KOPT-K1 (cell line): ENCODE data around the gene CCL5.

Experiments
- H3K27ac ChIP-seq: fragments of 200-600 bp; sonication (generic); 2 replicates; pipeline ENCODE4 v1.5.1; 2016; ENCODE audit warnings: antibody characterized with exemption, mild to moderate bottlenecking, low read depth, low read length; ENCODE audit not compliant: poor library complexity, severe bottlenecking
- H3K36me3 ChIP-seq: fragments of 200-600 bp; sonication (generic); 2 replicates; pipeline ENCODE4 v1.5.1; 2017; ENCODE audit warnings: antibody characterized with exemption, mild to moderate bottlenecking, low read length, moderate library complexity; ENCODE audit not compliant: insufficient read depth
- H3K9me3 ChIP-seq: fragments of 200-600 bp; sonication (generic); 2 replicates; pipeline ENCODE4 v1.5.1; 2017; ENCODE audit warnings: antibody characterized with exemption, low read length, mild to moderate bottlenecking; ENCODE audit not compliant: insufficient read depth, poor library complexity, severe bottlenecking

CCL5 gene

DNA sequence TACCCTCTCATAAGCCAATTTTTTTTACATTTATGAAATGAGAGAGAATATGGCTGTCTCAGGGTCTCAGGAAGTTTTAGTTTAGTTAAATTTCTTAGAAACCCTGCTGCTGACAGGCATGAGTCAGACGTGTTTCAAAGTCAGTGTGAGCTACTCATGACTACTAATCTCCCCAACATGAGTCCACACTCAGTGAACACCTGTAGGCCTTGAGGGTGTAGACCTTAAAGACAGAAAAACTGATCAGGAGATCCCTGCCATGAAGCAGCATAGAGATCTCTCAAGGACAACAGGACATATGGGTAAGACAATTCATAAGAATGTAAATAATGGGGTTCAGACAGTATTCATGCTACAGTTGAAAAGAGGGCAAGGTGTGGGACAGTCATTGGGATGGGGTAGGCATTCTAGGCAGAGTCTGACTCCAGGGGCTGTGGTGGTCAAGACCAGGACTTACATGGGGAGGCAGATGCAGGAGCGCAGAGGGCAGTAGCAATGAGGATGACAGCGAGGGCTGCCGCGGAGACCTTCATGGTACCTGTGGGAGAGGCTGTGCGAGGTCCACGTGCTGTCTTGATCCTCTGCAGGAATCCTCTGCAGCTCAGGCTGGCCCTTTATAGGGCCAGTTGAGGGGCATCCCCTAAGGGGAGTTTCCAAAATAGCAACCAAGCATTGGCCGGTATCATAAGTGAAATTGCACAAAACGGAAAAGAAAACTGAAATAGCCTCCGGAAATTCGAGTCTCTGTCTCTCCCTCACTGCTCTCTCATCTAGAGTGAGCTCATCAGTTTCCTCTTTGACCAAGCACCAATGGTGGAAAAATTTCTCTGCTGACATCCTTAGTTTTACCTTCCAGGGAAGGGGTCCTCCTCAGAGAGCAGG is at the start of gene CCL5:
Gene CCL5, minus strand, starts transcription at position 588 of the 882 bp plus-strand sequence.
- Histone ChIP-seq H3K27ac (no peak within 1 kb of the TSS), H3K36me3 (no peaks in the 10 kb centered on the region), H3K9me3 (no peaks in the 10 kb centered on the region)

DNA sequence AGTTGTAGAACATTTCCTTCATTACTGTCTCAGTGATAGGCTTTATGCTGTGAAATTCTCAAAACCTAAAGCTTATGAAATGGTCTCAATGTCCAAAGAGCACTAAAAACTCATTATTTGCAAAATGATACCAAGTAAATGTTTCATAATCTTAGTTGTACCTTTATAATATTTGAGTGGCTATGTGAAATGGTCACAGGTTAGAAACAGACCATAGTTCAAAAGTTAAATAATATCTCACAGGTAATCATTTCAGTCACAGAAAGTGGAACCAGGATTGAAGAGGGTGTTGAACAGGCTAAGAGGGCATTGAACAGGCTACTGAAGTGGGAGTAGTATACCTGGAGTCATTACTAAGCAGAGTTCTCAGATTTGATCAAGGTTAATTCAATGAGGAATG is 47.6 kb upstream of the CCL5 start:
- H3K36me3 ChIP-seq = peaks cover 16% of the 10 kb centered on the region

DNA sequence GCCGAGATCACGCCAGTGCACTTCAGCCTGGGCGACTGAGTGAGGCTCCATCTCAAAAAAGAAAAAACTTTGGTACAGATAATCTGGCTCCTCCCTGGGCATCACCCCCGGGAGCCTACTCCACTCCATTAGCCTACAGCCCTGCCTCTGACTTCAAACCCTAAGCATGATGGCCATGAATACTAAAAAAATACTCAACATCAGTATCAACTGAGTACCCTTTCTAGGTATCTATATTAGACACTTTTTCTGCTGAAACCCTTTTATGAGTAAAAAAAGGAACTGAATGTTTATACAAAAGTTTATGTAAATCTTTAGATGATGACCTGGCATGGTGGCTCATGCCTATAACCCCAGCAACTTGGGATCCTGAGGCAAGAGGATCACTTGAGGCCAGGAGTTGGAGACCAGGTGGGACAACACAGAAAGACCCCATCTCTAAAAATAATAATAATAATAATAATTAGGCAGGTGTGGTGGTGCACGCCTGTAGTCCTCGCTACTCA is 43.5 kb upstream of the CCL5 start:
- Histone ChIP-seq H3K36me3 (peaks cover 22% of the 10 kb centered on the region), H3K27ac (no peak overlapping the region), H3K9me3 (no peaks in the 10 kb centered on the region)

More for the DNA sequence above, 47.6 kb upstream of the CCL5 start:
- no peak overlapping the region for H3K27ac ChIP-seq
- H3K9me3 ChIP-seq = no peaks in the 10 kb centered on the region

DNA sequence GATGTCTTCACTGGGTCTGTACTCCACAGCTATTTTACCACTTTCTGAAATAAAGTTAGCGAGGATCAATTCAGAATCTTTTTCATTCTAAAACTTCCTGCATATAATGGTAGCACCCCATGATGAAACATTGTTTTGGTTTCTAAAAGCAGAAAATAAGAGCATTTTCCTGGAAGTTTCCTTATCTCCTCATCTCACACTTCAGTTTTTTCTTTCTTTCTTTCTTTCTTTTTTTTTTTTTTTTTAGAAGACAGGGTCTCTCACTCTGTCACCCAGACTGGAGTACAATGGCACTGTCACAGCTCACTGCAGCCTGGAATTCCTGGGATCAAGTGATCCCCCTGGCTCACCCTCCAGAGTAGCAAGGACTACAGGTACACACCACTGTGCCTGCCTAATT is 40.1 kb upstream of the CCL5 start:
- H3K36me3 ChIP-seq = peaks cover 19% of the 10 kb centered on the region
- H3K9me3 ChIP-seq = no peaks in the 10 kb centered on the region
- H3K27ac ChIP-seq = no peak overlapping the region

DNA sequence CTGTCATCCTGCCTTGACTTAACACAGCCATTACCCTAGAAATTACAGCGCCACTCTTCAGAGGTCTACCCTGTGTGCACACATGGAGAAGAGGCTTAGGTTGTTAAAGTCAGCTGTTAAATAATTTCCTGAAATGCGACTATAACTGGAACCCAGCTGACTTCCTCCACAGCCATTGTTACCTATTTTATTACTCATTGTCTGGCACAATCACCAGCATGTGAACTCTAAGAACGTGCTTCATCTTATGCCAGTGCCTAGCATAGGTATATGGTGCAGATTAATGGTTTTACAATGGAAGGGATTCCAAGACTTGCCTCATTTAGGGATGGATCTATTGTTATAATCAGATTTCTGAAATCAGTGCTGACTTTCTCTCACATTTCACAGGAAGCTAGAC is 38.5 kb upstream of the CCL5 start:
- Histone ChIP-seq H3K27ac (no peak overlapping the region), H3K9me3 (no peaks in the 10 kb centered on the region), H3K36me3 (peaks cover 10% of the 10 kb centered on the region; the same call in 1 of the 2 replicates)

DNA sequence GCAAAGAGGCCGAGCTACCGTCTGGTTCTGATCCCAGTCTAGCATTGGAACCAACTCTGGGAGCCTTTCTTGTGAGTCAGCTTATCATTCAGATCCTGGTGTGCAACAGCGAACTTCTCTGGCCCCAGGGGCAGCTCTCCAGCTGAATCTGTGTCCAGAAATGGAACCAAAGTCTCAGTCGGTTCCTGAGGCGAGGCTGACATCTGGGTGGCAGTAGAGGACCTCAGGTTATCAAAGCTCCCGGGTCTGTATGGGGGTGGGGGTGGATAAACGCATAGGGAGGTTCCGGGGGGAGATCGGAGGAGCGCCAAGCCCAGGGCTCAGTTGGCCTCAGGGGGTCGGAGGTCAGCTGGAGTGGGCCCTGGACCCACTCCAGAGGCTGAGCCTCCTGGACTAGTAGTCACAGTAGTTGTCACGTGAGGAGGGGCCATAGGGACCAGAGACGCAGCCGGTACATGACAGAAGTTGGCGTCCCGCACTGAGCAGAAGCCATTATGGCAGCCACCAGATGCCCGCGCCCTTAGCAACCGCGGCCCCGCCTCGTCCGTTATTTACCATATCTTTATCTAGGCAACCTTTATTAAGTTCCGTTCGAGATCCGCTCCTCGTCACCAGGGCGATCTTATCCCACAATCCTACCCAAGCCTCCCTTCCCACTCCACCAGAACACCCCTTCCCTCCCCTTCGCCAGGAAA is 37.5 kb upstream of the CCL5 start:
- H3K9me3 ChIP-seq = no peaks in the 10 kb centered on the region
- peaks cover 5% of the 10 kb centered on the region; the same call in 1 of the 2 replicates for H3K36me3 ChIP-seq

DNA sequence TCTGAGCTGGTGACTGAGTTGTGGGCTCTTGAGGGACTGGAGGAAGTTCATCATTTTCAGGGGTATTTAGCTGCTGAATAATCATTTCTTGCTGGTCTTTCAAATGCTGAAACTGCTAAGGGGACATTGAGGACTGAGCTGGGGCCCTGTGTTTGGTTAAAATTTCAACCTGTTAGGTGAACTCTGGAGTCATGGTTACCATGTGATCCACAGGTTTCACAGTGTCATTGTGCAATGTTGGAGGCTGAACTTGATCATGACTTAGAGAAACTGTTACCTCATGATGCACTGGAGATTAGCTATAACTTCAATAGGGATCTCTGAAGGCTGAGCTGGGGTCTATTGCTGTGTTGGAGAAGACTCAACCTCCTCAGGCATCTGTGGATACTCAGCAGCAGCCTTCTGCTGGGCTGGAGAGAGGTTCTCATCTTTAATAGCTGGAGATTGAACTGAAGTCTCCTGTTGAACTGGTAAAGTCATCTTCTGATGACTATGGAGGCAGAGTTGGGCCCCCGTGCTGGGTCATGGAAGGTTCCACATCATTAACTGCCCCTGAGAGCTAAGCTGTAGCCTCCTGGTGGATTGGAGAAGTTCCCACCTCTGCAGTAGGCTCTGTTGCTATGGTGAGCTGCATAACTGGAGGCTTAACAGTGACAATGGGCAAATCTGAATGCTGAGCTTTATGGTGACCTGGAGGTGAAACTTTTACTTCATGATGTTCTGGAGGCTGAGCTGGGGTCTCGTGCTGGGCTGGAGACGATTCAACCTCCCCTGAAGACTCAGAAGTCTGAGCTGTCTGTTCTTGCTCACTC is 35.2 kb upstream of the CCL5 start:
- no peak overlapping the region for H3K27ac ChIP-seq
- no peaks in the 10 kb centered on the region for H3K9me3 ChIP-seq
- H3K36me3 ChIP-seq = peaks cover 4% of the 10 kb centered on the region; the same call in 1 of the 2 replicates

More for the DNA sequence above, 37.5 kb upstream of the CCL5 start:
- no peak overlapping the region for H3K27ac ChIP-seq

DNA sequence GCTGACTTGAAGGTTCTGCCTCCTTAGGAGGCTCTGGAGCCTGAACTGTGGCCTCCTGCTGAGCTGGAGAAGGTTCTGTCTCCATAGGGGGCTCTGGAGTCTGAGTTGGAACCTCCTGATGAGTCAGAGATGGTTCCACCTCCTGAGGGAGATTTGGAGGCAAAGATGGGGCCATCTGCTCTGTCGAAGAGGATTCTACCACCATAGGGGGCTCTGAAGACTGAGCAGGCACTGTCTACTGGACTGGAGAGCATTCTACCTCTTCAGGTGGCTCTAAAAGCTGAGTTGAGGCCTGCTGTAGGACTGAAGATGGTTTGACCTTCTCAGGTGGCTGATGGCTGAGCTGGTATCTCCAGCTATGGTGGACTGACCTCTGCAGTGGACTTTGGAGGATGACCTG is 34.2 kb upstream of the CCL5 start:
- Histone ChIP-seq H3K9me3 (no peaks in the 10 kb centered on the region), H3K27ac (no peak overlapping the region), H3K36me3 (no peaks in the 10 kb centered on the region)

DNA sequence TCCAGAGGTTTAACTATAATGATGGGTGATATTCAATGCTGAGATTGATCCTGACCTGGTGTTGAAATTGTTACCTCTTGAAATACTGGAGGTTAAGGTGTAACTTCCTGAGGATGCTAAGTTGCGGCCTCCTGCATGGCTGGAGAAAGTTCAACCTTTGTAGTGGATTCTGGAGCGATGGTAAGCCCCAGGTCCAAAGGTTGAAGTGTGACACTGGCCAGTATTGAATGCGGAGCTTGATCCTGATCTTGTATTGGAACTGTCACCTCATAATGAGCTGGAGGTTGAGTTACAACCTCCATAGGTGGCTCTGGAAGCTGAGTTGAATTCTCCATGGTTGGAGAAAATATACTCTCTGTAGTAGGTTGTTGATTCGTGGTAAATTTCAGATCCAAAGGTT is 33.4 kb upstream of the CCL5 start:
- no peaks in the 10 kb centered on the region for H3K36me3 ChIP-seq
- H3K9me3 ChIP-seq = no peaks in the 10 kb centered on the region

DNA sequence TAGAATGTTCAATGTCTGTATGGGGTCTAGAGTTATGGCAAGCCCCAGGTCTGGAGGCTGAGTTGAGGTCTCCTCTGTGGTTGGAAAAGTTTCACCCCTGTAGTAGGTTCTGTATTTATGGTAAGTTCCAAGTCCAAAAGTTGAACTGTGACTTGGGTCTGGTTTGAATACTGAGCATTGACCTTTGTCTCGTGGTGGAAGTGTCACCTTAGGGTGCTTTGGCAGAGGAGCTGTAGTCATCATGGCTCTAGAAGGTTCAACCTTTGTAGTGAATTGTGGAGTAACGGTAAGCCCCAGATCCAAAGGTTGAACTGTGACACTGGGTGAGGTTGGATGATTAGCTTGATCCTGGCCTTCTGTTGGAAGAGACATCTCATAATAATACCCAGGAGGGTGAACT is 32.8 kb upstream of the CCL5 start:
- no peak overlapping the region for H3K27ac ChIP-seq
- no peaks in the 10 kb centered on the region for H3K9me3 ChIP-seq
- H3K36me3 ChIP-seq = no peaks in the 10 kb centered on the region

More for the DNA sequence above, 33.4 kb upstream of the CCL5 start:
- H3K27ac ChIP-seq = no peak overlapping the region

DNA sequence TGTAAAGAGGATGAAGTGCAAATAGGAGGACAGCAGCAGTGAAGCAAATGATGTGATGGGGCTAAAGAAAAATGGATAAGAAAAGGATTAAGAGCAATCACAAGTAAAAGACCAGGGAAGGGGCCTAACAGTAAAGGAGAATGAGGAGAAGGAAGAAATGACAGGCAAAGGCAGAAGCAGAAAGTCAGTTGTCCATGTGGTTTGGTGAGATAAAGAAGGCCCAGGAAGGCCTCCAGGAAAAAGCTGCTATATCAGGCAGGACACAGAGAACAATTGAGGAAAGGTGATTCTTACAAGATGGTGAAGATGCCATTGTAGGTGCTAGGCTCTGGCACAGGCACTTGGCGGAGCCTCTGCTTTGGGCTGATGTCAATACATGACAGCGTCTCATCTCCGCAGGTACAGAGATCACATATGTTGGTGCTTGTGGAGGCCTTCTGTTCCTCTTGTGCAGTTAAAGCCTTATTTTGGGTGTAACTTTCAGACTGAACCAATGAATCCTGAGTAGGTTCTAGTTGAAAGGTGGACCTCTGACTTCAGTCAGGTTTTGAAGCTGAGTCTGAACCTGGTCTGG is 32.3 kb upstream of the CCL5 start:
- Histone ChIP-seq H3K9me3 (no peaks in the 10 kb centered on the region), H3K27ac (no peak overlapping the region), H3K36me3 (no peaks in the 10 kb centered on the region)

DNA sequence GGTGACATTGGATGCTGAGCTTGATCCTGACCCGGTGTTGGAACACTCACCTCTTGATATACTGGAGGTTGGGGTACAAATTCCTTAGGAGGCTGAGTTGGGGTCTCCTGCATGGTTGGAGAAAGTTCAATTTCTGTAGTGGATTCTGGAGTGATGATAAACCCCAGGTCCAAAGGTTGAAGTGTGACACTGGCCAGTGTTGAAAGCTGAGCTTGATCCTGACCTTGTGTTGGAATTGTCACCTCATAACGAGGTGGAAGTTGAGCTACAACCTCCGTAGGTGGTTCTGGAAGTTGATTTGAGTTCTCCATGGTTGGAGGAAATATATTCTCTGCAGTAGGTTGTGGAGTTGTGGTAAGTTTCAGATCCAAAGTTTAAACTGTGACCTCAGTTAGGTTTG is 29.2 kb upstream of the CCL5 start:
- Histone ChIP-seq H3K36me3 (no peaks in the 10 kb centered on the region), H3K9me3 (no peaks in the 10 kb centered on the region), H3K27ac (no peak overlapping the region)

DNA sequence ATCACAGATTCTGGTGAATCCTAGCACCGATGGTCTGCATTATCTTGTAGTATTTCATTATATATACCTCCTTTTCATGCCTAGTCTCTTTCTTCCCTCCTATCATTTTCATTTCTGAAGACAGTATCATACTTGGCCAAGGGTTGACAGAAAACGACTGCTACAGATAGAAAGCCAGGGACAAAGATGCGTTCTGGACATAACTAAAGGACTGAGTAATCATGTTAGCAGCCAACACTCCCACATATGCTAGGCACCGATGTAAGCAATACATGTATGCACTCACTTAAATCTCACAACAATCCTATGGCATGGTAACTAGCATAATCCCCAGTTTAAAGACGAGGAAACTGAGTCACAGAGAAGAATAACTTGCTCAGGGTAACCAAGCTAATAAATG is 27.5 kb upstream of the CCL5 start:
- no peaks in the 10 kb centered on the region for H3K9me3 ChIP-seq
- H3K36me3 ChIP-seq = no peaks in the 10 kb centered on the region
- H3K27ac ChIP-seq = no peak overlapping the region

DNA sequence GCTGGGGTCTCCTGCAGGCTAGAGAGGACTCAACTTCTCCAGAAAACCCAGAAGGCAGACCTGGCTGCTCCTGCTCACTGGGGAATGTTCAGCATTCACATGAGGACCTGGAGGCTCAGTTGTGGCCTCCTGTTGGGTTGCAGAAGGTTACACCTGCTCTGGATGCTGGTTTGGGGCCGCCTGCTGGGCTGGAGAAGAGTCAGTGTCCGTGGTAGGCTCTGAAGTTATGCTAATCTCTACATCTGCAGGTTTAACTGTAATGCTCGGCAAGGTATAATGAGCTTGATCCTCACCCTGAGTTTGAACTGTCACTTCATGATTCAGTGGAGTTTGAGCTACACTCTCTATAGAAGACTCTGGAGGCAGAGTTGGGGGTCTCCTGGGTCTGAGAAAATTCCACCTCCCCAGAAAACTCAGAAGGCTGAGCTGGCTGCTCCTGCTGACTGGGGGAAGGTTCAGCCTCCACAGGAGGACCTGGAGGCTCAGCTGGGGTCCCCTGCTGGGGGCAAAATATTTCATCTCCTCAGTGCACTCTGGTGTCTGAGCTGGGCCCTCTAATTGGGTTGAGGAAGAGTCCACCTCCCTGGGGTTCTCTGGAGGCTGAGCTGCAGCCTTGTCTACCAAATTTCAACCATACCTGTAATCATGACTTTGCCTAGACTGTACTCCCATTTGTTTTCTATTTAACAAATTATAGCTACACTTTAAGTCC is 26.9 kb upstream of the CCL5 start:
- no peaks in the 10 kb centered on the region for H3K36me3 ChIP-seq

More for the DNA sequence above, 26.9 kb upstream of the CCL5 start:
- Histone ChIP-seq H3K27ac (no peak overlapping the region), H3K9me3 (no peaks in the 10 kb centered on the region)
